Measurements from ENCODE around the gene LPIN3. TPM values are rescaled to one million over a fixed set of nuclear protein-coding genes. Genes with fewer than 3 reads are reported as not detected.

LPIN3 gene
- polyA plus RNA-seq, 3 donors: 0.01 TPM; not detected in 2

- Histone ChIP-seq H2AFZ (ENCODE audit: insufficient read depth, low read depth, low read length, poor library complexity, severe bottlenecking) (no peak overlapping the region), H3K4me2 (replicated peaks; ENCODE audit: extremely low read depth, low read length, poor library complexity, severe bottlenecking) (no peak overlapping the region), H3K4me1 (ENCODE audit: control insufficient read depth in 1 of 2, insufficient read depth in 2 of 2, low read length in 2 of 2) (no peaks in the 10 kb centered on the region), H3K9me3 (replicated peaks in 1 of 2; ENCODE audit: control insufficient read depth in 1 of 2, insufficient read depth in 1 of 2, low read length in 2 of 2) (no peaks in the 10 kb centered on the region), H3K27me3 (ENCODE audit: control insufficient read depth in 2 of 2, insufficient read depth in 2 of 2, low read length in 2 of 2) (peaks cover 11 to 21% of the 10 kb centered on the region in 2 donors), H3K36me3 (replicated peaks in 1 of 2; ENCODE audit: control insufficient read depth in 1 of 2, insufficient read depth in 2 of 2, low read length in 2 of 2) (no peaks in the 10 kb centered on the region), H3K79me2 (ENCODE audit: insufficient read depth, low read length) (no peaks in the 10 kb centered on the region), H3K27ac (ENCODE audit: low read depth in 1 of 2, low read length in 2 of 2) (no peak overlapping the region), H3K4me3 (replicated peaks in 1 of 3; ENCODE audit: low read depth in 2 of 3, low read length in 3 of 3) (no peak overlapping the region), H4K20me1 (ENCODE audit: insufficient read depth, low read length) (no peaks in the 10 kb centered on the region), H3K9ac (ENCODE audit: insufficient read depth, low read length, poor library complexity, severe bottlenecking) (no peak overlapping the region)
- DNase-seq: no peak
- Mint-ChIP-seq H3K27ac (no peak overlapping the region), H3K4me3 (no peak overlapping the region), H3K4me1 (no peaks in the 10 kb centered on the region), H3K36me3 (no peaks in the 10 kb centered on the region), H3K9me3 (peaks cover 0 to 5% (median 0%) of the 10 kb centered on the region in 7 donors), H3K27me3 (ENCODE audit: low read depth in 3 of 3) (peaks cover 24 to 35% (median 26%) of the 10 kb centered on the region in 3 donors)
- 94% methylated on average over 43 of the region's 45 CpGs for WGBS (ENCODE audit: insufficient coverage)
- intact Hi-C loops (cut with micrococcal nuclease): no loop called here
- no peak for TF ChIP-seq CTCF (IDR thresholded peaks at IDR 0.05)
These were observed 21.4 kb downstream of the LPIN3 start for GRCh38 chr20:41361757-41362747.

- no peak for DNase-seq
- peaks cover 13 to 28% of the 10 kb centered on the region in 2 donors for H3K27me3 ChIP-seq (ENCODE audit: control insufficient read depth in 2 of 2, insufficient read depth in 2 of 2, low read length in 2 of 2)
- Mint-ChIP-seq H3K27ac (no peak overlapping the region), H3K4me3 (no peak overlapping the region), H3K9me3 (peaks cover 0 to 8% (median 0%) of the 10 kb centered on the region in 7 donors), H3K36me3 (no peaks in the 10 kb centered on the region), H3K27me3 (ENCODE audit: low read depth in 3 of 3) (peaks cover 31 to 42% (median 33%) of the 10 kb centered on the region in 3 donors), H3K4me1 (no peaks in the 10 kb centered on the region)
- no peak for TF ChIP-seq CTCF (IDR thresholded peaks at IDR 0.05)
- H3K4me2 ChIP-seq (replicated peaks; ENCODE audit: extremely low read depth, low read length, poor library complexity, severe bottlenecking): no peak overlapping the region
- H3K9ac ChIP-seq (ENCODE audit: insufficient read depth, low read length, poor library complexity, severe bottlenecking): no peak overlapping the region
- H4K20me1 ChIP-seq (ENCODE audit: insufficient read depth, low read length): no peaks in the 10 kb centered on the region
- H3K27ac ChIP-seq (ENCODE audit: low read depth in 1 of 2, low read length in 2 of 2): no peak overlapping the region
- no peaks in the 10 kb centered on the region for H3K79me2 ChIP-seq (ENCODE audit: insufficient read depth, low read length)
- no peaks in the 10 kb centered on the region for H3K4me1 ChIP-seq (ENCODE audit: control insufficient read depth in 1 of 2, insufficient read depth in 2 of 2, low read length in 2 of 2)
- no peak overlapping the region for H3K4me3 ChIP-seq (replicated peaks in 1 of 3; ENCODE audit: low read depth in 2 of 3, low read length in 3 of 3)
- WGBS (ENCODE audit: insufficient coverage): 88% methylated on average over 4 of the region's 5 CpGs
- no peak overlapping the region for H2AFZ ChIP-seq (ENCODE audit: insufficient read depth, low read depth, low read length, poor library complexity, severe bottlenecking)
- no peaks in the 10 kb centered on the region for H3K9me3 ChIP-seq (replicated peaks in 1 of 2; ENCODE audit: control insufficient read depth in 1 of 2, insufficient read depth in 1 of 2, low read length in 2 of 2)
- no peaks in the 10 kb centered on the region for H3K36me3 ChIP-seq (replicated peaks in 1 of 2; ENCODE audit: control insufficient read depth in 1 of 2, insufficient read depth in 2 of 2, low read length in 2 of 2)
- intact Hi-C loops (cut with micrococcal nuclease): no loop called here
These were observed 22.1 kb downstream of the LPIN3 start for GRCh38 chr20:41362748-41363140.
